Measurements from ENCODE around the gene PMF1. TPM values are rescaled to one million over a fixed set of nuclear protein-coding genes. Genes with fewer than 3 reads are reported as not detected.

PMF1 gene
- total RNA-seq, 1 donor from 2014 or later = 131 TPM

DNA sequence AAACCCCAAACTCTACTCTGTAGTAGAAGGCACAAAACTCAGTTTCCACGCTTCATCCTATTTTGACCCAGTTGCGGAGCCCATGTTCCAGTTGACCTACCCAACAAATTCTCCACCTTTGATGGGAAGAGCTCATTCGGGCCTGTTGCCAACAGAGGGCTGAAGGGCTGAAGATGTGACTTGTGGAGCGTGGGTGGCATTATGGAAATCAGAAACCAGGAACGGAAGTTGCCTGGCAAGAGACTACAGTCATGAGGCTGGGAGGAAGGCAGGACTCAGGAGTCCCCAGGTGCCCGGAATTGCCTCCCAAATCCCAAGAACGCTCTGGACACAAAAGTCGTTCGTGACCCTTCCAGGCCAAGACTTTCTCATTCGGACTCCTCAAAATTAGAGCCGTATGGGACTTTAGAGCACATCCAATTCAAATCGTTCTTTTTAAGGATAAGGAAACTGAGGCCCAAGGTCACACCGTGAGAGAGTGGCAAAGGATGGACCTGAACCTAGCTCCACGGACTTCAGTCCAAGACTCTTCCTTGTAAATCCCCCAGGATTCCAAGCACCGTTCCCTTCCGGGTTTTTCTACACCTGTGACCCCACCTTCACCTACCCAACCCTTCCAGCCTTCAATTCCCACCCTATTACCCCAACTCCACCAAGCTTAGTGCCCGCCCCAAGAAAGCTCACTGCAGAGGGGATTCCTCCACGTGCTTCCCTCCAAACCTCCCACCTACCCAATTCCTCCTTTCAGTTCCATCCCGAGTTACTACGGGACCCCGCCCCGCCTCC is 69.1 kb downstream of the PMF1 start:
- peak overlapping the region; percentile 86 for H3K4me3 ChIP-seq (ENCODE audit: low read depth, low read length)
- DNase-seq (ENCODE audit: low read depth) = no peak
- TF ChIP-seq, protein P1, sequence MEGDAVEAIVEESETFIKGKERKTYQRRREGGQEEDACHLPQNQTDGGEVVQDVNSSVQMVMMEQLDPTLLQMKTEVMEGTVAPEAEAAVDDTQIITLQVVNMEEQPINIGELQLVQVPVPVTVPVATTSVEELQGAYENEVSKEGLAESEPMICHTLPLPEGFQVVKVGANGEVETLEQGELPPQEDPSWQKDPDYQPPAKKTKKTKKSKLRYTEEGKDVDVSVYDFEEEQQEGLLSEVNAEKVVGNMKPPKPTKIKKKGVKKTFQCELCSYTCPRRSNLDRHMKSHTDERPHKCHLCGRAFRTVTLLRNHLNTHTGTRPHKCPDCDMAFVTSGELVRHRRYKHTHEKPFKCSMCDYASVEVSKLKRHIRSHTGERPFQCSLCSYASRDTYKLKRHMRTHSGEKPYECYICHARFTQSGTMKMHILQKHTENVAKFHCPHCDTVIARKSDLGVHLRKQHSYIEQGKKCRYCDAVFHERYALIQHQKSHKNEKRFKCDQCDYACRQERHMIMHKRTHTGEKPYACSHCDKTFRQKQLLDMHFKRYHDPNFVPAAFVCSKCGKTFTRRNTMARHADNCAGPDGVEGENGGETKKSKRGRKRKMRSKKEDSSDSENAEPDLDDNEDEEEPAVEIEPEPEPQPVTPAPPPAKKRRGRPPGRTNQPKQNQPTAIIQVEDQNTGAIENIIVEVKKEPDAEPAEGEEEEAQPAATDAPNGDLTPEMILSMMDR (conservative IDR thresholded peaks at IDR 0.05; ENCODE audit: low read depth, low read length) = no peak

DNA sequence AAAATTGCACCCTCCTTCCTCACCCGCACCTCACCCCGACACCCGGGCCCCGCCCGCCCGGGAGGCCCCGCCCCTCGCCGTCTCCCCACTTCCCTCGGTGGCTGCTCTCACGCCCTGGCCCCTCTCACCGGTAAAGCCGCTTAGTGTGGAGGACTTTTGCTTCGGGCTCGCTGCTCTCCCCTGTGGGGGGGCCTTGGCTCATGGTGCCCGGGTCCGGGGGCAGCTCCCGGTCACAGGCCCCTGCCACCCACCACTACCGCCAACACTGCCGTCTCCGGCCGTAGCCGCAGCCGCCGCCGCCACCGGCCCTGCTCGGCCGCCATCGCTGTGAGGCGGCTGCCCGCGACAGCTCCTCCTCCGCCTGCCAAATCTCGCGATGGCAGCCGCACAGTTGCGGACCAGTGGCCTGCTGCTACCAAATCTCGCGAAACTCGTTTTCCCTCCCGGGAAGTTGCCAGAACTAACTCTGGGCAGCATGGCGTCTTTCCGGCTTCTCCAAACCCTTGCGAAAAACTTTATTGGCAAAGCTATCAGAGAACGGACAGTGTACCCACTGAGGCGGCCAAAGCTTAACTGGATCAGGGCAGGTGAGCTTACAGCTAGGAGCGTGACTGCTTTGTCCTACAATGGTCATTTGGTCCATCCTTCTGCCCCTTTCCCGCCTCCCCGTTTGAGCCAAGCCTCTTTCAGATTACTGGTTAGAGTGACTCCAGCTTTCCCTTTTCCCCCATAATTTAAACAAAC is 69.8 kb downstream of the PMF1 start, which contains the start of gene SMG5:
SMG5 (minus strand) TSS at position 347 of the 744 bp plus-strand sequence; CDS start at position 202, 145 bp downstream.
- TF ChIP-seq, protein P1 (conservative IDR thresholded peaks at IDR 0.05; ENCODE audit: low read depth, low read length) = no peak
- peak; percentile 92 for DNase-seq (ENCODE audit: low read depth)
- peak within 1 kb of the TSS; percentile 86 for H3K4me3 ChIP-seq (ENCODE audit: low read depth, low read length)

DNA sequence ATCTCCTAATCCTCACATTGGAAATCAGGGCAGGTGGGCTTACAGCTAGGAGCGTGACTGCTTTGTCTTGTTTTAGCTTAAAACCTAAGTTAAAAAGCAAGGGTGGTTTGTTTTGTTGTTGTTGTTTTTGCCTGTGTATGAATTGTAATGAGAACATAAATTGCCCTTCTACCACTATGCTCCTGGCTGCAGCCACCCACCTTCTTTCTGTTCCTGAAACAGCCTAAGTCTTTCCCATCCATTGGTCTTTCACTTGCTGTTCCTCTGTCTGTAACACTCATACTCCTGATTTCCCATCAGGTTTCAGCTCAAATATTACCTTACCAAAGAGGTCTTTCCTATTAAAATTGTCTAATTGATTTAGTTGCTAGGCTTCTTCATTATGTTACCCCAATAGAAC is 70.7 kb downstream of the PMF1 start:
- TF ChIP-seq, protein P1 (conservative IDR thresholded peaks at IDR 0.05; ENCODE audit: low read depth, low read length) = no peak
- H3K4me3 ChIP-seq (ENCODE audit: low read depth, low read length) = peak overlapping the region; percentile 86
- DNase-seq (ENCODE audit: low read depth) = no peak

DNA sequence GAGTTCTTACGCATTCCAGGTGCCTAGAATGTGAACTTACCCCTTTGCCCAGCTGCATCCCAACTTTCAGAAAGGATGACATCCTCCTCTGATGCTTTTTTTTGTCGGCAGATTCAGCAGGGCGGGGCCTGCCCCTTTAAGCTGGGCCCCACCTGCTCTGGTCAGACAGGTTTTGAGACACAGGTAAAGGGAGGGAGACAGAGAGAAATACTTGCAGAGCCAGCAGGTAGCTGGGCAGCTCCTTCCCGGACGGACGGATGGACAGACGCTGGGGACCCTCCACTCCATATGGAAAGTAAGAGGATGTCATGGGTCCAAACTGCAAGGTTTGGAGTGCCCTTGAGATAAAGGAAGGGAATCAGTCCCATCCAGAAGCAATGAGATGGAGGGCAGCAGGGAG is 71.3 kb downstream of the PMF1 start, which contains the start of gene TMEM79:
TMEM79 (plus strand) TSS at position 214 of the 400 bp plus-strand sequence. CDS start 902 bp downstream, outside the sequence.
- peak within 1 kb of the TSS; percentile 86 for H3K4me3 ChIP-seq (ENCODE audit: low read depth, low read length)
- no peak for DNase-seq (ENCODE audit: low read depth)
- TF ChIP-seq, protein P1 (conservative IDR thresholded peaks at IDR 0.05; ENCODE audit: low read depth, low read length) = no peak

DNA sequence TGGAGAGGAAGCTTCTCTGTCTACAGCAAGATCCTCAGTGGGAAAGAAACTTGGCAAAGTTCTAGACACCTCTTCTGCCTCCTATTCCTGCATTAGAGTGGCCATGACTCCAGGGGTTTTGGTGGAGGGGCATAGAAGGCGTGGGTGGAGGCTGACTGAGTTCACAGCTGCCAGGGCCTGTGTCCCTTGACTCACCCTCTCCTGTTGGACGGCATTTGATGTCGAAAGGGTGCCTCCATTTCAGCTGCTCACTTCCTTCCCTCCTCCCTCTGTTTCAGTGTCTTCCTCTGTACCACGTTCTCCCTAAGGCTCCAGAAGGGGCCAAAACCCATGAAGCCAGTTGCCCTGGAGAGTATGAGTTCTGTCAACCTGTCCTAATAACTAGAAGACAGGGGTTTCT is 72.0 kb downstream of the PMF1 start:
- H3K4me3 ChIP-seq (ENCODE audit: low read depth, low read length) = no peak overlapping the region
- no peak for DNase-seq (ENCODE audit: low read depth)
- TF ChIP-seq, protein P1 (conservative IDR thresholded peaks at IDR 0.05; ENCODE audit: low read depth, low read length) = no peak

DNA sequence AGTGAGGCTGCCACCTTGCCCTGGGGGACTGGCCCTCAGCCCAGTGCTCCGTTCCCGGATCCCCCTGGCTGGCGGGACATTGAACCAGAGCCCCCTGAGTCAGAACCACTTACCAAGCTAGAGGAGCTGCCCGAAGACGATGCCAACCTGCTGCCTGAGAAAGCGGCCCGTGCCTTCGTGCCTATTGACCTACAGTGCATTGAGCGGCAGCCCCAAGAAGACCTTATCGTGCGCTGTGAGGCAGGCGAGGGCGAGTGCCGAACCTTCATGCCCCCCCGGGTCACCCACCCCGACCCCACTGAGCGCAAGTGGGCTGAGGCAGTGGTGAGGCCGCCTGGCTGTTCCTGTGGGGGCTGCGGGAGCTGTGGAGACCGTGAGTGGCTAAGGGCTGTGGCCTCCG is 72.6 kb downstream of the PMF1 start:
- H3K4me3 ChIP-seq (ENCODE audit: low read depth, low read length) = no peak overlapping the region
- DNase-seq (ENCODE audit: low read depth) = no peak
- TF ChIP-seq, protein P1 (conservative IDR thresholded peaks at IDR 0.05; ENCODE audit: low read depth, low read length) = no peak
